ENCODE measurements around the gene GRHPR. TPM values are rescaled to one million over a fixed set of nuclear protein-coding genes. Genes with fewer than 3 reads are reported as not detected.

GRHPR gene
- total RNA-seq, 1 experiment from 2014 or later, result 80.7 TPM

DNA sequence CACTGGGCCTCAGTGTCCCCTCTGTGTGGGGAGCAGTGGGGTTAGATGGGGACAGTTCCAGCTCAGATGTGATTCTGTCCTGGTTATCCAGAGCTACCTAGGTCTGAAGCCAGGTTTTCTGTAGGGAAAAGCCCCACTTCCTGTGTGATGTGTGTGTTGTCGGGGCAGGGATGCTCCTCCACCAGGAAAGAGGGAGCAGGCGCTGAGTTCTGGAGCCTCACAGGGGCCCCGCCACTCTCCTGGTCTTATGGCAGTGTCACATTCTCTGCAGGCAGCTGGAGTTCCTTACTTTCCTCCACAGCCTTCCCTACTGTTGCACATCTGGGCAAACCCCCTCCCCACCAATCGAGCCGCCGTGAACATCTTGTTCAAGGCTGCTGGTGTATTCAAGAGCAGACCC, 39.1 kb upstream of the GRHPR start:
- H3K27me3 Mint-ChIP-seq (ENCODE audit: low read depth), result no peaks in the 10 kb centered on the region; the same call in 1 of the 2 replicates
- no peak overlapping the region for H3K27ac Mint-ChIP-seq
- no peak overlapping the region for H3K4me3 Mint-ChIP-seq
- peaks cover 7% of the 10 kb centered on the region for H3K9me3 Mint-ChIP-seq
- ChIA-PET POLR2A (no interaction called here), CTCF (interaction anchor here (0.5 to 0.6 kb wide), 2 partner anchors 9 to 21 kb away, joined by 3 read pairs; no protein-coding TSS in a partner anchor)
- no peaks in the 10 kb centered on the region for H3K36me3 Mint-ChIP-seq
- ATAC-seq (peak; percentile 60), DNase-seq (ENCODE audit: low spot score) (no peak)
- H3K4me1 Mint-ChIP-seq, result peaks cover 7% of the 10 kb centered on the region
- TF ChIP-seq SMAD3 (CRISPR knock-in tag; IDR thresholded peaks at IDR 0.05; ENCODE audit: borderline replicate concordance) (no peak), IRF2 (CRISPR knock-in tag; IDR thresholded peaks at IDR 0.05; ENCODE audit: borderline replicate concordance, low read depth) (no peak), ZNF423 (CRISPR knock-in tag; IDR thresholded peaks at IDR 0.05) (no peak), ZNF232 (CRISPR knock-in tag; IDR thresholded peaks at IDR 0.05) (no peak), ZNF121 (CRISPR knock-in tag; IDR thresholded peaks at IDR 0.05) (no peak), SP1 (CRISPR knock-in tag; conservative IDR thresholded peaks at IDR 0.05) (no peak), ZNF317 (CRISPR knock-in tag; IDR thresholded peaks at IDR 0.05; ENCODE audit: borderline replicate concordance, low read depth) (no peak)
- TF ChIP-seq, protein P1, sequence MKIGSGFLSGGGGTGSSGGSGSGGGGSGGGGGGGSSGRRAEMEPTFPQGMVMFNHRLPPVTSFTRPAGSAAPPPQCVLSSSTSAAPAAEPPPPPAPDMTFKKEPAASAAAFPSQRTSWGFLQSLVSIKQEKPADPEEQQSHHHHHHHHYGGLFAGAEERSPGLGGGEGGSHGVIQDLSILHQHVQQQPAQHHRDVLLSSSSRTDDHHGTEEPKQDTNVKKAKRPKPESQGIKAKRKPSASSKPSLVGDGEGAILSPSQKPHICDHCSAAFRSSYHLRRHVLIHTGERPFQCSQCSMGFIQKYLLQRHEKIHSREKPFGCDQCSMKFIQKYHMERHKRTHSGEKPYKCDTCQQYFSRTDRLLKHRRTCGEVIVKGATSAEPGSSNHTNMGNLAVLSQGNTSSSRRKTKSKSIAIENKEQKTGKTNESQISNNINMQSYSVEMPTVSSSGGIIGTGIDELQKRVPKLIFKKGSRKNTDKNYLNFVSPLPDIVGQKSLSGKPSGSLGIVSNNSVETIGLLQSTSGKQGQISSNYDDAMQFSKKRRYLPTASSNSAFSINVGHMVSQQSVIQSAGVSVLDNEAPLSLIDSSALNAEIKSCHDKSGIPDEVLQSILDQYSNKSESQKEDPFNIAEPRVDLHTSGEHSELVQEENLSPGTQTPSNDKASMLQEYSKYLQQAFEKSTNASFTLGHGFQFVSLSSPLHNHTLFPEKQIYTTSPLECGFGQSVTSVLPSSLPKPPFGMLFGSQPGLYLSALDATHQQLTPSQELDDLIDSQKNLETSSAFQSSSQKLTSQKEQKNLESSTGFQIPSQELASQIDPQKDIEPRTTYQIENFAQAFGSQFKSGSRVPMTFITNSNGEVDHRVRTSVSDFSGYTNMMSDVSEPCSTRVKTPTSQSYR (CRISPR knock-in tag; IDR thresholded peaks at IDR 0.05), result no peak
- TF ChIP-seq, protein P2, sequence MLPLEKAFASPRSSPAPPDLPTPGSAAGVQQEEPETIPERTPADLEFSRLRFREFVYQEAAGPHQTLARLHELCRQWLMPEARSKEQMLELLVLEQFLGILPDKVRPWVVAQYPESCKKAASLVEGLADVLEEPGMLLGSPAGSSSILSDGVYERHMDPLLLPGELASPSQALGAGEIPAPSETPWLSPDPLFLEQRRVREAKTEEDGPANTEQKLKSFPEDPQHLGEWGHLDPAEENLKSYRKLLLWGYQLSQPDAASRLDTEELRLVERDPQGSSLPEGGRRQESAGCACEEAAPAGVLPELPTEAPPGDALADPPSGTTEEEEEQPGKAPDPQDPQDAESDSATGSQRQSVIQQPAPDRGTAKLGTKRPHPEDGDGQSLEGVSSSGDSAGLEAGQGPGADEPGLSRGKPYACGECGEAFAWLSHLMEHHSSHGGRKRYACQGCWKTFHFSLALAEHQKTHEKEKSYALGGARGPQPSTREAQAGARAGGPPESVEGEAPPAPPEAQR (CRISPR knock-in tag; IDR thresholded peaks at IDR 0.05), result no peak
- TF ChIP-seq, protein P3, sequence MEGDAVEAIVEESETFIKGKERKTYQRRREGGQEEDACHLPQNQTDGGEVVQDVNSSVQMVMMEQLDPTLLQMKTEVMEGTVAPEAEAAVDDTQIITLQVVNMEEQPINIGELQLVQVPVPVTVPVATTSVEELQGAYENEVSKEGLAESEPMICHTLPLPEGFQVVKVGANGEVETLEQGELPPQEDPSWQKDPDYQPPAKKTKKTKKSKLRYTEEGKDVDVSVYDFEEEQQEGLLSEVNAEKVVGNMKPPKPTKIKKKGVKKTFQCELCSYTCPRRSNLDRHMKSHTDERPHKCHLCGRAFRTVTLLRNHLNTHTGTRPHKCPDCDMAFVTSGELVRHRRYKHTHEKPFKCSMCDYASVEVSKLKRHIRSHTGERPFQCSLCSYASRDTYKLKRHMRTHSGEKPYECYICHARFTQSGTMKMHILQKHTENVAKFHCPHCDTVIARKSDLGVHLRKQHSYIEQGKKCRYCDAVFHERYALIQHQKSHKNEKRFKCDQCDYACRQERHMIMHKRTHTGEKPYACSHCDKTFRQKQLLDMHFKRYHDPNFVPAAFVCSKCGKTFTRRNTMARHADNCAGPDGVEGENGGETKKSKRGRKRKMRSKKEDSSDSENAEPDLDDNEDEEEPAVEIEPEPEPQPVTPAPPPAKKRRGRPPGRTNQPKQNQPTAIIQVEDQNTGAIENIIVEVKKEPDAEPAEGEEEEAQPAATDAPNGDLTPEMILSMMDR (IDR thresholded peaks at IDR 0.05), result no peak
- TF ChIP-seq, protein P4, sequence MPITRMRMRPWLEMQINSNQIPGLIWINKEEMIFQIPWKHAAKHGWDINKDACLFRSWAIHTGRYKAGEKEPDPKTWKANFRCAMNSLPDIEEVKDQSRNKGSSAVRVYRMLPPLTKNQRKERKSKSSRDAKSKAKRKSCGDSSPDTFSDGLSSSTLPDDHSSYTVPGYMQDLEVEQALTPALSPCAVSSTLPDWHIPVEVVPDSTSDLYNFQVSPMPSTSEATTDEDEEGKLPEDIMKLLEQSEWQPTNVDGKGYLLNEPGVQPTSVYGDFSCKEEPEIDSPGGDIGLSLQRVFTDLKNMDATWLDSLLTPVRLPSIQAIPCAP (CRISPR knock-in tag; IDR thresholded peaks at IDR 0.05), result no peak

DNA sequence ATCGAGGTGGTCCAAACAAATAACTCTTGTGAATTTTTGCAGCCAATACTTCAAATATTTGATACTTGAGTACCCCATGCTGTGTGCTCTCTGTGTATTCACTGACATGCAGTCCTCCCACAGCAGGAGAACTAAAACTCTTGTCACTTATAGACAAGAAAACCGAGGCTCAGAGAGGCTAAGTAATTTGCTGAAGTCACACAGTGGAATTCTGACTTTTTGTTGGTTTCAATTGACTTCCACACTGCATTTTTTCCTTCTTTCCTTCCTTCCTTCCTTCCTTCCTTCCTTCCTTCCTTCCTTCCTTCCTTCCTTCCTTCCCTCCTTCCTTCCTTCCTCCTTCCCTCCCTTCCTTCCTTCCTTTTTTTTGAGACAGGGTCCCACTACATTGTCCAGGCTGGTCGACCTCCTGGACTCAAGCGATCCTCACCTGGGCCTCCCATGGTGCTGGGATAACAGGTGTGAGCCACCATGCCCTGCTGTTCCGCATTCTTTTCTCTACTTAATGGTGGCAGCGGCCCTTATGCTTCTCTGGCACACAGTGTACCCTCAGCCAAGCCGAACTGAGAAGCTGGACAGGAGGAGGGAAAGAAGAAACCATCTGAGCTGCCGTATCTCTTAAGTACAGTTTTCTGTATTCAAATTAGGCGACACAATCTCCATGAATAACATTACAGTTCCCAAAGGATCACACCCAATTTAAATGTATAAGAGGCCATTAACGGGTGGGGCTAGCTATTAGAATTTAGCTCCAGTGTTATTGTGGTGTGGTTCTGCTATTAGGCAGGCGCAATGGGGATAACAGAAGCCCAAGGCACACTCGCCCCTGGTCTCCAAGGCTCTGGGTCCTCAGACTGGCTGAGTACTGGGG, 38.4 kb upstream of the GRHPR start:
- Mint-ChIP-seq H3K27me3 (ENCODE audit: low read depth) (no peaks in the 10 kb centered on the region), H3K27ac (no peak overlapping the region), H3K4me3 (no peak overlapping the region), H3K4me1 (peaks cover 7% of the 10 kb centered on the region), H3K36me3 (no peaks in the 10 kb centered on the region), H3K9me3 (peaks cover 7% of the 10 kb centered on the region)
- ATAC-seq, result no peak
- DNase-seq (ENCODE audit: low spot score), result no peak
- TF ChIP-seq, protein P5, sequence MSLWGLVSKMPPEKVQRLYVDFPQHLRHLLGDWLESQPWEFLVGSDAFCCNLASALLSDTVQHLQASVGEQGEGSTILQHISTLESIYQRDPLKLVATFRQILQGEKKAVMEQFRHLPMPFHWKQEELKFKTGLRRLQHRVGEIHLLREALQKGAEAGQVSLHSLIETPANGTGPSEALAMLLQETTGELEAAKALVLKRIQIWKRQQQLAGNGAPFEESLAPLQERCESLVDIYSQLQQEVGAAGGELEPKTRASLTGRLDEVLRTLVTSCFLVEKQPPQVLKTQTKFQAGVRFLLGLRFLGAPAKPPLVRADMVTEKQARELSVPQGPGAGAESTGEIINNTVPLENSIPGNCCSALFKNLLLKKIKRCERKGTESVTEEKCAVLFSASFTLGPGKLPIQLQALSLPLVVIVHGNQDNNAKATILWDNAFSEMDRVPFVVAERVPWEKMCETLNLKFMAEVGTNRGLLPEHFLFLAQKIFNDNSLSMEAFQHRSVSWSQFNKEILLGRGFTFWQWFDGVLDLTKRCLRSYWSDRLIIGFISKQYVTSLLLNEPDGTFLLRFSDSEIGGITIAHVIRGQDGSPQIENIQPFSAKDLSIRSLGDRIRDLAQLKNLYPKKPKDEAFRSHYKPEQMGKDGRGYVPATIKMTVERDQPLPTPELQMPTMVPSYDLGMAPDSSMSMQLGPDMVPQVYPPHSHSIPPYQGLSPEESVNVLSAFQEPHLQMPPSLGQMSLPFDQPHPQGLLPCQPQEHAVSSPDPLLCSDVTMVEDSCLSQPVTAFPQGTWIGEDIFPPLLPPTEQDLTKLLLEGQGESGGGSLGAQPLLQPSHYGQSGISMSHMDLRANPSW (CRISPR knock-in tag; conservative IDR thresholded peaks at IDR 0.05; ENCODE audit: low read depth), result no peak
- peak; percentile 75 for TF ChIP-seq ZNF121 (CRISPR knock-in tag; IDR thresholded peaks at IDR 0.05)
- CTCF ChIA-PET, result interaction anchor here (0.6 to 1.1 kb wide), 3 partner anchors 10 to 27 kb away, joined by 3 to 6 read pairs (median 3); no protein-coding TSS in a partner anchor
- POLR2A ChIA-PET, result interaction anchor here (0.6 to 1.1 kb wide), 2 partner anchors 10 to 948 kb away, joined by 3 to 4 read pairs; no protein-coding TSS in a partner anchor

Measured in WTC11 (cell line).